M059J (cell line): ENCODE measurements around the gene FHOD3. TPM values are rescaled to one million over a fixed set of nuclear protein-coding genes. Genes with fewer than 3 reads are reported as not detected.
"Not testable (repeated sequence)": the region's sequence is repeated elsewhere in the genome, so short reads cannot be mapped to it uniquely, and the experiment has no call there.

Source experiments
- DNase-seq: peaks from one replicate; pipeline ENCODE4 v3.0.0-alpha.2; 2012; ENCODE audit warnings: low read depth
- total RNA-seq: library from RNA; depleted of rRNA; stranded (reverse); fragments of >200 nt; shearing (Covaris generic); gene quantifications from 2 replicates; pipeline ENCODE4 v1.2.3, GENCODE V29; 2014

Gene FHOD3
- total RNA-seq, 1 experiment from 2014 or later, result 13.1 TPM

DNA sequence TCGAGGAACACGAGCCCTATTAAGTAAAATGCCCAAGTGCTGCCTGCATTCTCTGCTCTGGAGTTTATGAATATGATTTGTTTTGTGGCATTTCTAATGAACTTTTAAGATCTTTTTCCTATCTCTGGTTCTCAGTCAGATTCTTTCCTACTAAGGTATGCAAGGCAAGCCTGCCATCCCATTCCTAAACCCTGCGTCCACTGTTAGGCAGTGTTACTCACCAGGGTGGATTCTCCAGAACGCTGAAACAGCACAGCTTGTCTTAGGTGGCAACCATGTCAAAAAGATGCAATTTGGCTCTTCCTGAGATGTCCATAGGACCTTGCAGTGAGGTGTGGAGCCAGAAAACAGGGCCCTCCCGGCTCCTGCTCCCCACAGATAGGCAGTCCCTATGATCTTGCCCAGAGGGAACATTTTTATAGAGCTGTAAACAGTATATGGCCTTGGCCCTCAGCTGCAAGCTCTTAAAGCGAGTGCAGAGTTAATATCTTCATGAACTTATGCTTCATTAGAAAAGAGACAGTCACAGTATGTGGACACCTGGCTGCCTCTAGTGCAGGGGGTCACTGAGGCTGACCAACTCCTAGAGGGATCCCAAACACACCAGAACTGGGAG is 446.9 kb downstream of the FHOD3 start:
- DNase-seq, result no peak

DNA sequence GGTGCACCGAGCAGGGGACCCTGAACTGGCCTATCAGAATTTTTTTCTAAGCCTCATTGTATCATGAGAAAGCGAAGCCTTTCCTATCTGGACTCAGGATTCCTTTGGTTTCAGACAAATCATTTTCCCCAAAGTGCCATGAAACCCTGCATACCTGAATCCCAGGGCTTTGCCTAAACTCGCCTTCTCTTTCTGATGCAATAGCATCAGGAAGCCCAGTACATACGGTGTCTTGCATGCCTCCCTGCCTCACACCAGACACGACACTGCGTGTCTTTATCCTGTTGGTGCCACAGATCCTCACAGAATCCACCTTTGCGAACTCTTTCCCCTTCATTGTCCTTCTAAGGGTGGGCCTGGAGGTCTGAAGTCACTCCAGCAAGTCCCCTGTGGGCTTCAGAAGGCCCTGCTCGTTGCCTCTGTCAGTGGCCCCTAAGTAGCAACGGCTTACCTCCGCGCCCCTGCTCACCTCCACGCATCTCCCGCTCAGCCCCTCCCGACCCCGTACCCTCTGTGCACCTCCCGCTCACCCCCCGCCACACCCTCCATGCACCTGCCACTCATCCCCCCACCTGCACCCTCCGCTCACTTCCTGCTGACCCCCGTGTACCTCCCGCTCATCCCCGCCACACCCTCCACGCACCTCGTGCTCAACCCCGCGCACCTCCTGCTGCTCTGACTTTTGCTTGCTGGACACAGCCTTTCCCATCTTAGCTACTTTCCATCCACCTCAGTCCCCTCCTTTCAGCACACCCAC is 447.9 kb downstream of the FHOD3 start:
- DNase-seq, result no peak

DNA sequence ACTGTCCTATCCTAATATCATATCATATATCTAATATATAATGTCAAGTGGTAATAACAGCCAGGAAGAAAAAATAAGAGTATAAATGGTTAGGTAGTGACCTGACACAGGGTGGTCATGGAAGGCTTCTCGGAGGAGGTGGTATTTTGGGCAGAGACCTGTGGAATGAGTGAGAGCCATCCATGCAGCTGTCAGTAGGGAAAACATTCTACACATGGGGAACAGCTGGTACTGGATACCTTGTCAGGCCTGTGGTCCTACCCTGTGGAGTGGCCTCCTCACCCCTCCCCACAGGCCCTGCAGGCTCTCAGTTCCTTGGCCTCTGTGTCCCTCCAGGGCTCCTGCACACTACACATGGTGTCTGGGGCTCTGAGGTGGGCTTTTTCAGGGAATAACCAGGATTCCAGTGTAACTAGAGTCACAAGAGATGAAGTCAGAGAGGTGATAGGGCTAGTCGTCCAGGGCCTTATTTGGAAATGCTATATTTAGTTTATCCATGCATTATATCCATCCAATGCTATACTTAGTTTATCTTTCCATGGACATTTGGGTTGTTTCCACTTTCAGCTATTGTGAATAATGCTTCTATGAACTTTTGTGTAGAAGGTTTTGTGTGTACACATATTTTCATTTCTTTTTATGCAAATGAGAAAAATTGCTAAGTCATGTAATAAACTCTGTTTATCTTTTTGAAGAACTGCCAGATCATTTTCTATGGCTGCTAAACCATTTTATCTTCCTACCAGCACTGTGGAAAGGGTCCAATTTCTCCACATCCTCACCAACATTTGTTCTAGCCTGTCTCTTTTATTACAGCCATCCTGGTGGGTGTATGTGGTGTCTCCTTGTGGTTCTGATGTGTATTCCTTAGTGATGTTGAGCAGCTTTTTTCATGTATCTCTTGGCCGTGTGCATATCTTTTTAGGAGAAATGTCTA is 455.7 kb downstream of the FHOD3 start:
- no peak for DNase-seq

DNA sequence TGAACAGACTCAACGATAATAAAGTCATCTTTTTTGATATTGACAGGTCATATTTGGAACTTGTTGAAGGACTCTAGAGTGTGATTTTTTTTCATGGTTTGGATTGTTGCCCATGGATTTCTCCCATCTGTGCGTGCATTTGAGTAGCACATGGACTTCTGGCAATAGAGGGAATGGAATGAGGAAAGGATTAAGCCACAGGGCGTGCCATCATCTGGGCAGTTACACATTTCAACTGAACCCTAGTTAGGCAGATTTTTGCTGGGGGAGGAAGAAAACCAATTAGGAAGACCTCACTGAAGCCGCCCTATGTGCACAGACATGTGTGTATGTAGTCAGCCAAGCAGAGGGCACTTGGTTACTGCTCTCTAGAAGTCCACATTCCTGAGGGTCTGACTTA is 458.7 kb downstream of the FHOD3 start:
- no peak for DNase-seq

DNA sequence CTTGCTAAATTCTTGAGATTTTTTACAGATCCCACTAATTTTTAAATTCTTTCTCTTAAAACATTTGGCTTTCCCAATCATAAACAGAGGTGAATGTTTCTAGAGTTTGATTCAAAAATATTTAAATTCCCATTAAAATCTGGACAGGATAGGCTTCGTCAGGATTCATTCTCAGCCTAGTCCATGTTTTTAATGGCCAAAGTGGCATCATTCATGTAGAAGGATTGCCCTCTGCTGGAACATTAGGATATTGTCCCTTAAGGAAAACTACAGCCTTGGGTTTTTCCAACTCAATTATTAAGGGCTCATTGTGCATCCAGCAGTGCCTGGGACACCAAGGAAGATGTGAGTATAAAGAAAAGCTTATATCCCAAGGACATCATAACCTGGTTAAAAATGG is 459.6 kb downstream of the FHOD3 start:
- peak; percentile 63 for DNase-seq

DNA sequence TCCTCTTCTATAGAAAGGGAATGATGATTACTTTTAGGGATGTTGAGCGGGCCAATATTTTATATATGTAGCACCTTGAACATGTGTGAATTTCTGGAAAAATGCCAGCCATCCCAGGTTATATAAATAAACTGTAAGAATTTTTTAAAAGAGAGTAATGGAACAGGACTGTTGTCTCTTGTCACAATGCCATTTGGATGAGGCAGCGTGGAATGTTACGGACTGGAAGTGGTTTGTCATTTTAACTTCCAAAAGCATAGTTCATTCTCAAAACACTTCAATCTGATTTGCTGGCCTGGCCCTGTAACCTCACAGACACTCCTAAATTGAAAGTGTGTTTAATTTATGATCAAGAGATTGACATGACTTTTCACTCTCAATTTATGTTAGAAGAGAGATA is 460.5 kb downstream of the FHOD3 start:
- peak; percentile 40 for DNase-seq

DNA sequence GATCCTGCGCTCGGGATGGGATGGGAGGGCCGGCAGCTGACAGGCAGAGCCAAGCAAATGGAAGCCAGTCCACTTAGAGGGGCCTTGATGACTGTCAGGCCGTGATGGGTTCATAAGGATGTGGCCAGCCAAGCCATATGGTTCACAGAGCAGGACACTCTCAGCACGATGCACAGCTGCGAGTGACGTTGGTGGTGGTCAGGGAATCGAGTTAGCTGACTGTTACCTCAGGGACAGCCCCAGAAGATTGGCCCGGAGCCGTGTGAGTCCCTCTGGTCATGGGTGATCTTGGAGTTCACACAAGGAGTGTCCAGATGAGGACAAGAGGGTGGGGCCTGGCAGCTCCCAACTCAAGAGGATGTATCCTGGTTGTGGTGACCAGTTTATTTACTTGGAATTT is 461.1 kb downstream of the FHOD3 start:
- no peak for DNase-seq

DNA sequence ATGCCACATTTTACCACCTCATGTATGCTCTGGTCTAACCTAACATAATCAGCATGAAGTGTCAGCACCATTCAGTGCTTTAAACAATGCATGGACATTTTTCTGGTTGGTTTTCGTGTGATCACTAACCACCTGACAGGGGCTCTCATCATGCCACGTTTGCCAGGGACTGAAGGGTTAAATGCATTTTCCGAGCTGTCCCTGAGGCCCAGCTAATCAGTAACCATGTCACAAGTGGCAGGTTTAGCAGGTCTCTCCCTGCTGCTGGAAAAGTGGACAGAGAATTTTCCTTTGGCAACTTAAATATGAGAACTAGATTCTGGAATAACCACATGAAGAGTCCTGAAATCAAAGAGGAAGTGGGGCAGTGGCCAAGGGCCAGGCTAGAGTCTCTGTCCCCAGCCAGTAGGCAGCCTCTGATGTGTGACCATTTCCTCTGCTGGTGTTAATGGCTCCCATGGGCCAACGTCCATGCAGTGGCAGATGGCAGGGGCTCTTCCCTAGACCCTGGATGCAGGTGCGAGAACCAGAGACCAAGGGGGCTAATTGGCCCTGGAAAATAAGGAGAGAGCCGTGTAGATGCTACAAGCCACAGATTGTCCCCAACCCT is 461.8 kb downstream of the FHOD3 start:
- no peak for DNase-seq

DNA sequence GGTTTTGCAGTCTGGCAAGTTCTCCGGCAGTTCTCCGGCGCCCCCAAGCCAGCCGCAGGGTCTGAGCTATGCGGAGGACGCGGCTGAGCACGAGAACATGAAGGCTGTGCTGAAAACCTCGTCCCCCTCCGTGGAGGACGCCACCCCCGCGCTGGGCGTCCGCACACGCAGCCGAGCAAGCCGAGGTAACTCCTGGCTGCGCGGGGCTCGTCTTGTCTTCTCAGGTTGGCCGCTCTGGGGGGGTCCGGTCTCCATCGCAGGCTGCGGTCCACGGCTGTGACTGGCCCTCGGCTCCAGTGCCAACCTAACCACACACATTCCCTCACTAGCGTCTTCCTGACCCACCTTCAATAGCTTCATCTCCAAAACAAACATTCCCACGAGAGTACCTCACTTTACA is 463.1 kb downstream of the FHOD3 start:
- DNase-seq, result no peak

DNA sequence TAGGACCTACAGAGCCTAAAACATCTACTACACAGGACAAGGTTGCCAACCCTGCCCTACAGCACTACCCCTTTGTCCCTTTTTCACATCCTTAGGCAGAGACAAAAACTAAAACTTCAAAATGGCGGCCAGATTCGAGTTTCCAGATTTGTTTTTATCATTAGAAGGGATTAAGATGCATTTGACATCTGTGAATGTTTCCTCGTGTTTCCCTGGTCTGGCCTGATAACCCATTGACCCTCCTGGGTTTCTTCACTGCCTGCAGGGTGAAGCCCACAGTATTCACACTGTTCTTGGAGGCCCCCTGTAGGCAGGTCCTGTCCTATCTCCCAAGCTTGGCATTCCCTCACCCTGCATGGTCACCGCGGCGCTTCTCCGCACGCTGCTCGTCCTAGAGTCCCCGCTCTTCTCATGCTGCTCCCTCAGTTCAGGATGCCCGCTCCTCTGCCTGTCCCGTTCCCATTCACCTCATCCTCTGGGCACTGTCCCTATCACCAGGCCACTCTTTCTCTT is 463.7 kb downstream of the FHOD3 start:
- no peak for DNase-seq

DNA sequence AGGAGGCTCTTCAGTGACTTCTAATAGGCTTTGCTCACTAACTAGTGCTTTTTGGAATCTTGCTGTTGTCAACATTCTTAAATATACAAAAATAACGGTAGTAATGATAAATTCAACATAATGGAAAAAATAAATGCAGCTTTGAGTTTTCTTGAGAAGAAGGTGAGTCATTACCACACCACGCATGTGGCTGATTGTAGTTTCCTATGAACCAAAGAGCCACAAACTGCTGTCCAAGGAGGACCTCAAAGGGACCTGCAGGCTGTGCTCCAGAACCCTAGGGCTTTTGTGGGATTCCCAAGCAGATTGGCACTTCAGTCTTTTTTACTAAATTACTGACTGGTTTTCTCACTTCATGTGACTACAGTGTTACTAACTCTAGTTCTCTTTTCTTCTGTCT is 464.6 kb downstream of the FHOD3 start:
- DNase-seq, result peak; percentile 67

DNA sequence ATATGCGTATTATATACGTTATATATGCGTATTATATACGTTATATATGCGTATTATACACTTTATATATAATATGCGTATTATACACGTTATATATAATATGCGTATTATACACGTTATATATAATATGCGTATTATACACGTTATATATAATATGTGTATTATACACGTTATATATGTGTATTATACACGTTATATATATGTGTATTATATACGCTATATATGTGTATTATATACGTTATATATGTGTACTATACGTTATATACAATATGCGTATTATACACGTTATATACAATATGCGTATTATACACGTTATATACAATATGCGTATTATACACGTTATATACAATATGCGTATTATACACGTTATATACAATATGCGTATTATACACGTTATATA is 465.5 kb downstream of the FHOD3 start:
- DNase-seq, result not testable (repeated sequence)

DNA sequence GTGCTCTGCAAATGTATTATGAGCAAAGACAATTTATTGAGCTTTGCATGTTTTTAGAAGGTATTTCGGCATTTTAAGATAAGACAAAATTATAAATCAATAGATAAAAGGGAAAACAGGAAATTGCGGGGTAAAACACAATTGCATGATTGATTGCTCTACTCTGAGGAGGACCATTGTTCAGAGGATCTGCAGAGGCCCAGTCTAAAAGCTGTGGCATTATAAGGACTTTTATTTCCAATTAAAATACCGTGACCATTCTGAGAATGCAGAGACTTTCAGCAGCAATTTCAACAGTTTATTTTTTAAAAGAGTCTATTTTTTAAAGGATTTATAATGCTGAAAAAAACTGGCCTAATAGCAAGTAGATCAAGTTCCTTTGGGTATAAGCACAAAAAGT is 469.3 kb downstream of the FHOD3 start:
- no peak for DNase-seq

DNA sequence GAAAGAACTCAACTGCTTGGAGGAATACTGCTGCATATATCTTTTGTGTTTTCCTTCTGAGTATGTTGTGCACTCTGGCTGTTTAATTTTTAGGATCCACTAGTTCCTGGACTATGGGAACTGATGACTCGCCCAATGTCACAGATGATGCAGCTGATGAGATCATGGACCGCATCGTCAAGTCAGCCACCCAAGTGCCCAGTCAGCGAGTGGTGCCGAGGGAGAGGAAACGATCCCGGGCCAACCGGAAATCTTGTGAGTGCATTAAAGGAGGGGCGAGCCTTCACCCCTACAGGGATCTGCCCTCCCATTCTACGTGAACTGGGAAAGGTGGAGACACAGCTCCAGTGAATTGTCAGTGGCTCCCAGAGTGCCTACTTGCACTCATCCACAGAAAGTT is 471.7 kb downstream of the FHOD3 start:
- peak; percentile 48 for DNase-seq

DNA sequence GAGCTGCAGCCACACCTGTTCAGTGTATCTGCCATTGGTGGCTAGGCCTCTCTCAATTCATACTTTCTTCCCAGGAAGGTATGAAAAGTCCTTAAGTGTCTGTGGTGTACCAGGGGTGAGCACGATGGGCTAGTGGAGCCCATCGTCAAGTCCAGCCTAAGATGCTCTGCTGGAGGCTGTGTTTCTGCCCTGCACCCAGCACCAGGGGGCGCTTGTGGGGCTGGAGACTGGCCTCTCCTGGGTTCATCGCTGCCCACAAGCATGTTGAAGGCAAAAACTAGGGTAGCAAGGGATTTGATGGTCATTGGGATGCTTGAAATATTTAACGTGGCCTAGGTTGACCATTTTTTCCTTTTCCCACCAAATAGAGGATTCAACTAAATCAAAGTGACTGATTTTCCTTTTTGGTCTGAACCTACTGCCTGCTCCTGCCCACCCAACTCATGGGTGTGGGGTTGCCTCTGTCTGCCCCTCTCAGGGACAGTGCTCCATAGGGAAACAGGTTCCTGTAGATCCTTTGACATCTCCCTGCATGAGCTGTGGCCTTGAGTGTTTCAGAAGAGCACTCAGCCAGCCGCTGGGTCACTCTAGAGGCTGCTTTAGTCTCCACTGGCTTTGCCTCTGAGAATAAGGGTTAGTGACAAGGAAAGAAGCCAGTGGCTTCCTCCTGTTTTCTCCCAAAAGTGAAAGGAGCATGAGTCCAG is 472.2 kb downstream of the FHOD3 start:
- no peak for DNase-seq

DNA sequence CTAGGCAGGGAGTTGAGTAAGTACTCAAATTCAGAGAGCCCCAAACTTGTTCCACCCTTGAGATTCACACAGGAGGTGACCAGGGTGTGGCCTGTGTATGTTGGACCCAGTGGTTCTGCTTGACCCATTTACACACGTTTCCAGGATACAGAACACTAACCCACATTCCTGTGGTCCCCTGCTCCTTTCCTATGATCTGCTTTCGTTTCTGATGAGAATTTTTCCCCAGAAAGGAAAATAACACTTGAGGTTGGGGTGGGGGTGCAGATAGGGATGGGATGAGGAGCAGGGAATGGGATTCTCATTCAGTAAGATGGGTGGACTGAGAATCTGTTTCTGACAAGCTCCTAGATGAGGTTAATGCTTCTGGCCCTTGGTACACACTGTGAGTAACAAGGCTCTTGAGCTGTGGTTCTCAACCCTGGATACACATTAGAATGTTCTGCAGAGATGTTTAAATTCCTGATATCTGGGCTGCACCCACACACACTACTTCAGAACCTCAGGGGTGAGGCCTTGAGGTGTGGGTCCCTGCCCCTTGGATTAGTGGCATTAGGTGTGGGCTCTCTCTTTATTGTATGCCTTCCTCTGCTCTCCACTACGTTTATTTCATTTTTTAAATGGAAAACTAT is 472.9 kb downstream of the FHOD3 start:
- DNase-seq, result no peak

DNA sequence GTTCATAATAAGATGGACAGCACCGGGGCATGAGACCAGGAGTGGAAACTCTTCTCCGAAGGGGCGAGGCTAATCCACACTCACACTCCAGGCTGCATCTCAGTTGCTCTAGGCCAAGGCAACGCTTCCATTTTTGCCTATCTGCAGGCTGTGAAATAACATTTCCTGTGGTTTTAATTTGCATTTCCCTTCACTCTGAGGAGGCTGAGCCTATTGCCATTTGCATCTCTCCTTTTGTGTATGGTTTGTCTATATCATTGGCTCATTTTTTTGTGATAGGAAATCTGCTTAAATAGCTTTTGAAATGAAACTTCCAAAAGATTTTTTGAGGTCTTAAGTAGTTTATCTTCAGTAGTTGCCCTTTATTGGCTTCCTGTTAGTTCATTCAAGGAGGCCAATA is 473.7 kb downstream of the FHOD3 start:
- DNase-seq, result no peak

DNA sequence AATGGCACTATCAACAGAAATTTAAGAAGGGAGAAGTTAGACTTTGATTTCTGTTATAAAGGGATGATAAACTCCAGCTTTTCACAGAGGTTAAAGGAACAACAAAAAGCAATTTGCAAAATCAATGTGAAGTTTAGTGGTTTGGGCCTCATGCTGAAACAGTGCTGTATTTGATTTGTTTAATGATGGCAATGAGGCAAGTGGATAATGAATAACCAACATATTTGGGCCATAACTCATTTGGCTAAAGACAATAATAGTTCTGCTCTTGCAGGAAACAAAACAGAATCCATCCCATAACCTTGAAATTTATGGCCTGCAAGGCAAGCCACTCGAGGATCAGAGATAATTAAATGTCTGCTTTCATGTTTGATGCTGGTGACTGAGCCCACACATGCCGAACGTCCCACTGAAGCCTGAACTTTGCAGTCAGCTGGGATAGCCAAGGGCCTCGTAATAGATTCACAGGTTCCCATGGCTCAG is 474.8 kb downstream of the FHOD3 start:
- DNase-seq, result peak; percentile 42

DNA sequence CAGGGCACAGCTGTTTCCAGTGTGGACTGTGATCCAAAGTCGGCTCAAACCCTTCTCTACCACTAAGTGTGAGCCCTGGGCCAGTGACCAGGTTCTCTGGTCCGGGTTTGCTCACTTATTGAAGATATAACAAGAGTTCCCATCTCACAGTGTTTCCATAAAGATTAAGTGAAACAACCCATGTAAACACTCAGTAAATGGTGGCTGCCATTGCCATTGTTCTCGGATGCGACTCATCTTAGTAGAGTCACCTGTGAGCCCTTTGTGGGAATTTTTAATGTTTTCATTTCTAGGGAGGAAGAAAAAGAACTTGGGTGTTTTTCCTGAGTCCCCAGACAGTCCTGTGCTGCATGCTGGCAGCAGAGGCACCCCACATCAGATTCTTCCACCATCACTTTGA is 477.9 kb downstream of the FHOD3 start:
- DNase-seq, result peak; percentile 52

DNA sequence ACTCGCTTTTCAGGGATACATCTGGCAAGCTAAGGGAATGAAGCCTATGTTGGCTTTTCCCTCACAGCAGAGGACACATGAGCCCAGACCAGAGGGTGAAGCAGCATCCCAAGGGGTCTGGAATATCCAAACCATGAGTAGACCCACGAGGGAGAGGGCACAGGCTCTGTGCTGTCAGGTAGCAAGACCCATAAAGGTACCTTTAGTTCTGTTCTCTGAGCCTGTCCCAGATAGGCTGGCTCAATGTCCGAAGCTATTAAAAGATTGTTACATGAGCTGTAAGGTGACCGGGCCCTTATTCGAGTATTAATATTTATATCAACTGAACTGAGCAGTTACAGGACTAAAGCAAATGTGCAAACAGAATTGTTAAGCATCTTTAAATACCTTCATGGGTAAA is 479.1 kb downstream of the FHOD3 start:
- no peak for DNase-seq

DNA sequence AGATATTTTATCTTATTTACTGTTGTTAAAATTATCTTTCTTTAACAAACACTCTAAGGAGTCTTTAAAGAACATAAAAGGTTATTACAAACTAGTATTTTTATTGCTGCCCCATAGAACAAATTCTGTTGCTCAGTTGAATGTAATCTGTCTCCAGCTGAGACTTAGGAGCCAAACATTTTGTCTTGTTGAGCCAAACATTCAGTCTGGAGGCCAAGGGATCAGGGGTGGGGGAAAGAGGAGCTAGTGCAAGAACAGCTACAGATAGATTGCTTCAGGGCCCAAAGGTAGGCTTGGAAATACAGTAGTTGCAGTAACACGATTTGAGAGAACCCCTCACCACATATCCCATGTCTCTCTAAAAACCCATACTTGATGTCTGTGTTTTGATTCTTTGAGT is 480.1 kb downstream of the FHOD3 start:
- no peak for DNase-seq
